Measurements from ENCODE around the gene GAPDH. TPM values are rescaled to one million over a fixed set of nuclear protein-coding genes. Genes with fewer than 3 reads are reported as not detected.
"Not testable (repeated sequence)": the region's sequence is repeated elsewhere in the genome, so short reads cannot be mapped to it uniquely, and the experiment has no call there.

GAPDH gene
- total and polyA plus RNA-seq, 5 experiments from 2014 or later, result 355 to 1,110 (median 1,014) TPM

GRCh38 chr12:6573001-6573400 is 38.7 kb downstream of the GAPDH start:
- DNase-seq (no peak), ATAC-seq (no peak)
- Mint-ChIP-seq H3K9me3 (no peaks in the 10 kb centered on the region), H3K27ac (peak overlapping the region in 5 of 10 donors; percentile 35 to 67 (median 54)), H3K27me3 (no peaks in the 10 kb centered on the region), H3K36me3 (peaks cover 3 to 82% (median 26%) of the 10 kb centered on the region in 3 donors), H3K4me1 (peaks cover 10 to 24% (median 15%) of the 10 kb centered on the region in 4 donors), H3K4me3 (no peak overlapping the region)
- POLR2A ChIA-PET, result no interaction called here

- ATAC-seq (no peak), DNase-seq (no peak)
- no peak overlapping the region for H3K4me3 Mint-ChIP-seq
- peaks cover 3 to 97% (median 31%) of the 10 kb centered on the region in 3 donors for H3K36me3 Mint-ChIP-seq
- H3K27ac Mint-ChIP-seq, result peak overlapping the region in 6 of 10 donors; percentile 7 to 78 (median 49)
- H3K9me3 Mint-ChIP-seq, result no peaks in the 10 kb centered on the region
- H3K4me1 Mint-ChIP-seq, result peaks cover 7 to 13% (median 11%) of the 10 kb centered on the region in 4 donors
- no peaks in the 10 kb centered on the region for H3K27me3 Mint-ChIP-seq
- POLR2A ChIA-PET, result no interaction called here
Observed at GRCh38 chr12:6574576-6575295, 40.4 kb downstream of the GAPDH start.

GRCh38 chr12:6575648-6576047 is 41.3 kb downstream of the GAPDH start:
- Mint-ChIP-seq H3K36me3 (peaks cover 3 to 95% (median 31%) of the 10 kb centered on the region in 3 donors), H3K27ac (peak overlapping the region in 6 of 10 donors; percentile 4 to 83 (median 26)), H3K4me3 (no peak overlapping the region), H3K27me3 (no peaks in the 10 kb centered on the region), H3K9me3 (no peaks in the 10 kb centered on the region), H3K4me1 (peaks cover 0 to 7% (median 5%) of the 10 kb centered on the region in 4 donors)
- ATAC-seq (no peak), DNase-seq (no peak)
- POLR2A ChIA-PET, result interaction anchor here (0.7 kb wide), 1 partner anchor 14 kb away, joined by 3 read pairs; no protein-coding TSS in a partner anchor

- POLR2A ChIA-PET, result no interaction called here
- Mint-ChIP-seq H3K27me3 (no peaks in the 10 kb centered on the region), H3K9me3 (no peaks in the 10 kb centered on the region), H3K4me3 (no peak overlapping the region), H3K4me1 (peaks cover 0 to 5% (median 3%) of the 10 kb centered on the region in 4 donors), H3K36me3 (peaks cover 3 to 97% (median 38%) of the 10 kb centered on the region in 3 donors), H3K27ac (peak overlapping the region in 5 of 10 donors; percentile 43 to 70 (median 58))
- DNase-seq, result no peak
- peak in 1 of 2 donors; percentile 25 for ATAC-seq
Observed at GRCh38 chr12:6582196-6582595, 47.9 kb downstream of the GAPDH start.

GRCh38 chr12:6582959-6583358 is 48.6 kb downstream of the GAPDH start:
- DNase-seq, result no peak
- Mint-ChIP-seq H3K27ac (peak overlapping the region in 4 of 10 donors; percentile 40 to 60 (median 45)), H3K4me1 (peaks cover 0 to 7% (median 4%) of the 10 kb centered on the region in 4 donors), H3K9me3 (no peaks in the 10 kb centered on the region), H3K36me3 (peaks cover 0 to 97% (median 38%) of the 10 kb centered on the region in 3 donors), H3K27me3 (no peaks in the 10 kb centered on the region), H3K4me3 (no peak overlapping the region)
- POLR2A ChIA-PET, result interaction anchor here (0.8 kb wide), 1 partner anchor 14 kb away, joined by 3 read pairs; no protein-coding TSS in a partner anchor
- no peak for ATAC-seq

GRCh38 chr12:6584293-6584692 is 50.0 kb downstream of the GAPDH start:
- peaks cover 0 to 7% (median 0%) of the 10 kb centered on the region in 4 donors for H3K4me1 Mint-ChIP-seq
- ATAC-seq (no peak), DNase-seq (no peak)
- H3K36me3 Mint-ChIP-seq, result peaks cover 0 to 97% (median 34%) of the 10 kb centered on the region in 3 donors
- no peak overlapping the region for H3K27ac Mint-ChIP-seq
- no peaks in the 10 kb centered on the region for H3K9me3 Mint-ChIP-seq
- no peaks in the 10 kb centered on the region for H3K27me3 Mint-ChIP-seq
- no peak overlapping the region for H3K4me3 Mint-ChIP-seq
- POLR2A ChIA-PET, result no interaction called here

GRCh38 chr12:6586569-6586968 is 52.3 kb downstream of the GAPDH start:
- peaks cover 5 to 97% (median 34%) of the 10 kb centered on the region in 3 donors for H3K36me3 Mint-ChIP-seq
- POLR2A ChIA-PET, result interaction anchor here (1.2 to 2.9 kb wide), 2 partner anchors 16 to 35 kb away, joined by 3 to 10 read pairs; no protein-coding TSS in a partner anchor

More at GRCh38 chr12:6586569-6586968, 52.3 kb downstream of the GAPDH start:
- H3K4me1 Mint-ChIP-seq, DNase-seq, H3K9me3 Mint-ChIP-seq, H3K4me3 Mint-ChIP-seq, ATAC-seq, H3K27me3 Mint-ChIP-seq: not testable (repeated sequence)
- peak overlapping the region in 4 of 10 donors; percentile 29 to 64 (median 54) for H3K27ac Mint-ChIP-seq

Other genes with a start within 250 kb of the GAPDH start
- gene PLEKHG6, start 223.8 kb upstream of the GAPDH start, total RNA-seq, result not detected
- under 1 TPM; 0.14 to 0.17 (median 0.15) TPM for gene PLEKHG6, start 223.8 kb upstream of the GAPDH start, polyA plus RNA-seq
- gene TNFRSF1A, start 192.4 kb upstream of the GAPDH start, total RNA-seq, result 10 to 100 TPM; 91.7 to 97.6 TPM
- gene TNFRSF1A, start 192.4 kb upstream of the GAPDH start, polyA plus RNA-seq, result 10 to 100 TPM; 19.5 to 43.7 (median 31.1) TPM
- 1 to 10 TPM; 4.0 to 4.7 TPM for gene SCNN1A, start 159.0 kb upstream of the GAPDH start, total RNA-seq
- under 1 TPM; 0.06 to 0.65 (median 0.23) TPM for gene SCNN1A, start 159.0 kb upstream of the GAPDH start, polyA plus RNA-seq
- under 1 TPM; 0.91 to 0.93 TPM for gene LTBR, start 150.4 kb upstream of the GAPDH start, total RNA-seq
- gene LTBR, start 150.4 kb upstream of the GAPDH start, polyA plus RNA-seq, result under 1 TPM in 1 of 3 donors, not detected in 2; 0.23 TPM
- gene CD27, start 89.6 kb upstream of the GAPDH start, total RNA-seq, result 100 to 1,000 TPM; 149 to 150 TPM
- gene CD27, start 89.6 kb upstream of the GAPDH start, polyA plus RNA-seq, result 100 to 1,000 TPM; 391 to 632 (median 577) TPM
- gene TAPBPL, start 82.5 kb upstream of the GAPDH start, total RNA-seq, result 10 to 100 TPM; 42.5 to 45.4 TPM
- 100 to 1,000 TPM in 2 of 3 donors, 10 to 100 TPM in 1; 46.0 to 126 (median 106) TPM for gene TAPBPL, start 82.5 kb upstream of the GAPDH start, polyA plus RNA-seq
- 10 to 100 TPM; 91.4 to 92.6 TPM for gene VAMP1, start 63.8 kb upstream of the GAPDH start, total RNA-seq
- gene VAMP1, start 63.8 kb upstream of the GAPDH start, polyA plus RNA-seq, result 10 to 100 TPM in 2 of 3 donors, 1 to 10 TPM in 1; 9.7 to 13.6 (median 10.9) TPM
- 10 to 100 TPM; 71.6 to 77.3 TPM for gene MRPL51, start 41.3 kb upstream of the GAPDH start, total RNA-seq
- gene MRPL51, start 41.3 kb upstream of the GAPDH start, polyA plus RNA-seq, result 100 to 1,000 TPM; 220 to 230 (median 224) TPM
- gene NCAPD2, start 40.4 kb upstream of the GAPDH start, total RNA-seq, result 10 to 100 TPM; 40.4 to 46.3 TPM
- gene NCAPD2, start 40.4 kb upstream of the GAPDH start, polyA plus RNA-seq, result 10 to 100 TPM; 24.7 to 45.3 (median 28.1) TPM
- 10 to 100 TPM; 40.9 to 45.9 TPM for gene IFFO1, start 21.5 kb downstream of the GAPDH start, total RNA-seq
- gene IFFO1, start 21.5 kb downstream of the GAPDH start, polyA plus RNA-seq, result 10 to 100 TPM in 1 of 3 donors, 1 to 10 TPM in 2; 3.7 to 10.8 (median 4.4) TPM
- gene NOP2, start 33.8 kb downstream of the GAPDH start, total RNA-seq, result 100 to 1,000 TPM in 1 of 2 experiments, 10 to 100 TPM in 1; 99.2 to 104 TPM
- gene NOP2, start 33.8 kb downstream of the GAPDH start, polyA plus RNA-seq, result 10 to 100 TPM; 23.6 to 41.7 (median 24.7) TPM
- gene CHD4, start 72.9 kb downstream of the GAPDH start, total RNA-seq, result 100 to 1,000 TPM; 296 to 308 TPM
- gene CHD4, start 72.9 kb downstream of the GAPDH start, polyA plus RNA-seq, result 10 to 100 TPM; 31.4 to 57.3 (median 56.9) TPM
- gene LPAR5, start 101.4 kb downstream of the GAPDH start, total RNA-seq, result 10 to 100 TPM; 16.6 to 18.9 TPM
- 10 to 100 TPM in 2 of 3 donors, 1 to 10 TPM in 1; 7.9 to 14.2 (median 12.2) TPM for gene LPAR5, start 101.4 kb downstream of the GAPDH start, polyA plus RNA-seq
- gene ACRBP, start 112.9 kb downstream of the GAPDH start, total RNA-seq, result 10 to 100 TPM; 13.8 to 14.3 TPM
- under 1 TPM in 2 of 3 donors, not detected in 1; 0.43 to 0.50 TPM for gene ACRBP, start 112.9 kb downstream of the GAPDH start, polyA plus RNA-seq
- 10 to 100 TPM; 81.2 to 90.6 TPM for gene ING4, start 128.6 kb downstream of the GAPDH start, total RNA-seq
- gene ING4, start 128.6 kb downstream of the GAPDH start, polyA plus RNA-seq, result 10 to 100 TPM; 89.5 to 99.6 (median 90.6) TPM
- gene ZNF384, start 154.9 kb downstream of the GAPDH start, total RNA-seq, result 10 to 100 TPM; 90.5 to 94.8 TPM
- 10 to 100 TPM; 17.6 to 39.6 (median 26.3) TPM for gene ZNF384, start 154.9 kb downstream of the GAPDH start, polyA plus RNA-seq
- gene PIANP, start 166.3 kb downstream of the GAPDH start, total RNA-seq, result 1 to 10 TPM in 1 of 2 experiments, under 1 TPM in 1; 0.41 to 1.2 TPM
- under 1 TPM in 2 of 3 donors, not detected in 1; 0.06 to 0.30 TPM for gene PIANP, start 166.3 kb downstream of the GAPDH start, polyA plus RNA-seq
- 10 to 100 TPM; 27.0 to 35.4 TPM for gene COPS7A, start 189.5 kb downstream of the GAPDH start, total RNA-seq
- gene COPS7A, start 189.5 kb downstream of the GAPDH start, polyA plus RNA-seq, result 10 to 100 TPM; 34.9 to 42.4 (median 36.2) TPM
- gene MLF2, start 218.6 kb downstream of the GAPDH start, total RNA-seq, result 10 to 100 TPM; 87.6 to 98.9 TPM
- gene MLF2, start 218.6 kb downstream of the GAPDH start, polyA plus RNA-seq, result 100 to 1,000 TPM in 2 of 3 donors, 10 to 100 TPM in 1; 98.5 to 133 (median 126) TPM
- under 1 TPM in 1 of 2 experiments, not detected in 1; 0.55 TPM for gene PTMS, start 231.8 kb downstream of the GAPDH start, total RNA-seq
- gene PTMS, start 231.8 kb downstream of the GAPDH start, polyA plus RNA-seq, result 1 to 10 TPM in 1 of 3 donors, not detected in 2; 4.8 TPM
- gene LAG3, start 238.0 kb downstream of the GAPDH start, total RNA-seq, result under 1 TPM; 0.60 to 0.75 TPM
- 10 to 100 TPM in 1 of 3 donors, under 1 TPM in 2; 0.47 to 14.5 (median 0.59) TPM for gene LAG3, start 238.0 kb downstream of the GAPDH start, polyA plus RNA-seq